ENCODE measurements around the gene CHSY3. TPM values are rescaled to one million over a fixed set of nuclear protein-coding genes. Genes with fewer than 3 reads are reported as not detected.

Gene CHSY3
- polyA plus RNA-seq, 4 donors, result 0.33 to 2.0 TPM; not detected in 2

DNA sequence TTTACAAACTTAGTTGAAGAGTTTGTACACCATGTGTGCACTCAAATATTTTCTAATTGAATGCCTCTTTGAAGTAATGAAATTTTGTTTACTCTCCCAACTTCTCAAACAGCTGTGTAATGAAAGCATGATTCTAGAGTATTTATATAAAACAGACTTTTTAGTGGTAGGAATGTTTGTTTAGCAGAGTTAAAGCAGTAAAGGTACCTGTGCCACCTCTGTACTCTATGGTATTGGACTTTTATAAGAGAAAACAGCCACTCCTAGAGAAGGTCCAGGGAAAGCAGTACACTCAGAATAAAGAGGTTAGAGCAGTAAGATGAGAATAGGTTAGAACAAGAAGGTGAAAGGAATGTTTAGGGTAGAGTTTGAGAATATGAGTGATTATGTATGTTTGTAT lies 163.1 kb downstream of the CHSY3 start:
- H3K9me3 ChIP-seq (ENCODE audit: control insufficient read depth in 2 of 2, insufficient read depth in 1 of 2, low read depth in 1 of 2, low read length in 1 of 2), result no peaks in the 10 kb centered on the region
- H3K4me1 ChIP-seq (ENCODE audit: control insufficient read depth in 3 of 3, insufficient read depth in 2 of 3, low read depth in 1 of 3, low read length in 2 of 3), result no peaks in the 10 kb centered on the region
- H3K36me3 ChIP-seq (ENCODE audit: control insufficient read depth in 3 of 3, insufficient read depth in 2 of 3, low read depth in 1 of 3, low read length in 3 of 3), result no peaks in the 10 kb centered on the region
- no peaks in the 10 kb centered on the region for H3K27me3 ChIP-seq (ENCODE audit: control insufficient read depth in 3 of 3, insufficient read depth in 3 of 3, low read length in 3 of 3)
- no peak overlapping the region for H3K4me3 ChIP-seq (ENCODE audit: low read depth in 1 of 3, low read length in 3 of 3)
- no peak overlapping the region for H3K27ac ChIP-seq (ENCODE audit: low read depth in 1 of 3, low read length in 2 of 3)
- DNase-seq (no peak), FAIRE-seq (no peak)

- no peak for DNase-seq
- Histone ChIP-seq H3K27me3 (ENCODE audit: control insufficient read depth in 3 of 3, insufficient read depth in 3 of 3, low read length in 3 of 3) (no peaks in the 10 kb centered on the region), H3K27ac (ENCODE audit: low read depth in 1 of 3, low read length in 2 of 3) (no peak overlapping the region), H3K4me3 (ENCODE audit: low read depth in 1 of 3, low read length in 3 of 3) (no peak overlapping the region), H3K36me3 (ENCODE audit: control insufficient read depth in 3 of 3, insufficient read depth in 2 of 3, low read depth in 1 of 3, low read length in 3 of 3) (no peaks in the 10 kb centered on the region), H3K4me1 (ENCODE audit: control insufficient read depth in 3 of 3, insufficient read depth in 2 of 3, low read depth in 1 of 3, low read length in 2 of 3) (no peaks in the 10 kb centered on the region), H3K9me3 (ENCODE audit: control insufficient read depth in 2 of 2, insufficient read depth in 1 of 2, low read depth in 1 of 2, low read length in 1 of 2) (no peaks in the 10 kb centered on the region)
- 69 to 84% (median 71%) methylated on average over 1 of the region's 1 CpG for WGBS, 3 donors
- FAIRE-seq, result no peak
Measured at GRCh38 chr5:130068101-130068500, 163.8 kb downstream of the CHSY3 start.

DNA sequence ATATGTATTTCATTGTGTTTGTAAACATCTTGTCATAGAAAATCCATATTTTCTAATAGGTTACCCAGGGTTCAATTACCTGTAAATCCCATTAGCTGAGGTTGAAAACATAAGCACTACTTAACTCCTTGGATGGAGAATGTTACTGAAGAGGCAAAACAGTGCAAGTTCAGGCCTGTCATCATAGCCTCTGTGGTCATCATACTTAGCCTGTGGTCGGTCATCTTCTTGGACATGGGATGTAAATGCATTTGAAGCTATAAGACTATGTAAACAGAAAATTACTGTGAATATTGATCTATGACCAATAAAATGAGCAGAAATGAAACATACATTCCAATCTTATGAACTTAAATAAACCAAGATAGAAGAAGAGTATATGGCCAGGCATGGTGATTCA lies 164.7 kb downstream of the CHSY3 start:
- WGBS, 3 donors, result 69 to 83% (median 79%) methylated on average over 1 of the region's 1 CpG
- no peak for DNase-seq
- FAIRE-seq, result no peak
- Histone ChIP-seq H3K27me3 (ENCODE audit: control insufficient read depth in 3 of 3, insufficient read depth in 3 of 3, low read length in 3 of 3) (no peaks in the 10 kb centered on the region), H3K4me1 (ENCODE audit: control insufficient read depth in 3 of 3, insufficient read depth in 2 of 3, low read depth in 1 of 3, low read length in 2 of 3) (no peaks in the 10 kb centered on the region), H3K9me3 (ENCODE audit: control insufficient read depth in 2 of 2, insufficient read depth in 1 of 2, low read depth in 1 of 2, low read length in 1 of 2) (no peaks in the 10 kb centered on the region), H3K27ac (ENCODE audit: low read depth in 1 of 3, low read length in 2 of 3) (no peak overlapping the region), H3K4me3 (ENCODE audit: low read depth in 1 of 3, low read length in 3 of 3) (no peak overlapping the region), H3K36me3 (ENCODE audit: control insufficient read depth in 3 of 3, insufficient read depth in 2 of 3, low read depth in 1 of 3, low read length in 3 of 3) (no peaks in the 10 kb centered on the region)

DNA sequence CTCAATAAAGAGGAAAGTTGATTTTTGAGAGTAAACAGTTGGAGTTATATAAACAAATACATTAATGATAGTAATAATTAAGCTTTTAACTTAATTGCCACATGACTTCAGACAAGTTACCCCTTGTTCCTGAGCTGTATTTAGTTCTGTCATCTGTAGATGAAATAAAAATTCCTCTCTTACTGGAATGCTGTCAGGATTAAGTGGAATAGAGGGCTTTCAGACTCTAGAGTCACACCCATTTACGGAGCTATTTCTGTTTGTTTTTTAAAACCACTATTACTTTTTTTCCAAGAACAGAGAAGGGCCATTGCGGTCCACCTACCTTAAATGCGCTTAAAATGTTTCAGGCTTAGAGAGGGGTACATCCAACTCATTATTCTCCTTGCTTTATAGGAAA lies 170.6 kb downstream of the CHSY3 start:
- no peak overlapping the region for H3K27ac ChIP-seq (ENCODE audit: low read depth in 1 of 3, low read length in 2 of 3)
- 65 to 75% (median 74%) methylated on average over 3 of the region's 3 CpGs for WGBS, 3 donors
- no peaks in the 10 kb centered on the region for H3K4me1 ChIP-seq (ENCODE audit: control insufficient read depth in 3 of 3, insufficient read depth in 2 of 3, low read depth in 1 of 3, low read length in 2 of 3)
- no peaks in the 10 kb centered on the region for H3K27me3 ChIP-seq (ENCODE audit: control insufficient read depth in 3 of 3, insufficient read depth in 3 of 3, low read length in 3 of 3)
- H3K4me3 ChIP-seq (ENCODE audit: low read depth in 1 of 3, low read length in 3 of 3), result no peak overlapping the region
- no peak for DNase-seq
- H3K36me3 ChIP-seq (ENCODE audit: control insufficient read depth in 3 of 3, insufficient read depth in 2 of 3, low read depth in 1 of 3, low read length in 3 of 3), result no peaks in the 10 kb centered on the region
- no peak for FAIRE-seq
- no peaks in the 10 kb centered on the region for H3K9me3 ChIP-seq (ENCODE audit: control insufficient read depth in 2 of 2, insufficient read depth in 1 of 2, low read depth in 1 of 2, low read length in 1 of 2)

GRCh38 chr5:130077007-130077406 lies 172.7 kb downstream of the CHSY3 start:
- FAIRE-seq (no peak), DNase-seq (no peak)
- Histone ChIP-seq H3K36me3 (ENCODE audit: control insufficient read depth in 3 of 3, insufficient read depth in 2 of 3, low read depth in 1 of 3, low read length in 3 of 3) (no peaks in the 10 kb centered on the region), H3K27me3 (ENCODE audit: control insufficient read depth in 3 of 3, insufficient read depth in 3 of 3, low read length in 3 of 3) (no peaks in the 10 kb centered on the region), H3K9me3 (ENCODE audit: control insufficient read depth in 2 of 2, insufficient read depth in 1 of 2, low read depth in 1 of 2, low read length in 1 of 2) (no peaks in the 10 kb centered on the region), H3K27ac (ENCODE audit: low read depth in 1 of 3, low read length in 2 of 3) (no peak overlapping the region), H3K4me3 (ENCODE audit: low read depth in 1 of 3, low read length in 3 of 3) (no peak overlapping the region), H3K4me1 (ENCODE audit: control insufficient read depth in 3 of 3, insufficient read depth in 2 of 3, low read depth in 1 of 3, low read length in 2 of 3) (no peaks in the 10 kb centered on the region)
- 76 to 90% (median 77%) methylated on average over 2 of the region's 2 CpGs for WGBS, 3 donors

GRCh38 chr5:130078661-130079060 lies 174.4 kb downstream of the CHSY3 start:
- Histone ChIP-seq H3K4me1 (ENCODE audit: control insufficient read depth in 3 of 3, insufficient read depth in 2 of 3, low read depth in 1 of 3, low read length in 2 of 3) (no peaks in the 10 kb centered on the region), H3K27me3 (ENCODE audit: control insufficient read depth in 3 of 3, insufficient read depth in 3 of 3, low read length in 3 of 3) (no peaks in the 10 kb centered on the region), H3K36me3 (ENCODE audit: control insufficient read depth in 3 of 3, insufficient read depth in 2 of 3, low read depth in 1 of 3, low read length in 3 of 3) (no peaks in the 10 kb centered on the region), H3K9me3 (ENCODE audit: control insufficient read depth in 2 of 2, insufficient read depth in 1 of 2, low read depth in 1 of 2, low read length in 1 of 2) (no peaks in the 10 kb centered on the region), H3K27ac (ENCODE audit: low read depth in 1 of 3, low read length in 2 of 3) (no peak overlapping the region), H3K4me3 (ENCODE audit: low read depth in 1 of 3, low read length in 3 of 3) (no peak overlapping the region)
- DNase-seq (no peak), FAIRE-seq (no peak)
- 59 to 82% (median 82%) methylated on average over 3 of the region's 3 CpGs for WGBS, 3 donors

GRCh38 chr5:130090569-130091270 lies 186.5 kb downstream of the CHSY3 start:
- no peak overlapping the region for H3K4me3 ChIP-seq (ENCODE audit: low read depth in 1 of 3, low read length in 3 of 3)
- H3K27me3 ChIP-seq (ENCODE audit: control insufficient read depth in 3 of 3, insufficient read depth in 3 of 3, low read length in 3 of 3), result no peaks in the 10 kb centered on the region
- no peak overlapping the region for H3K27ac ChIP-seq (ENCODE audit: low read depth in 1 of 3, low read length in 2 of 3)
- peaks cover 0 to 4% of the 10 kb centered on the region in 2 donors for H3K9me3 ChIP-seq (ENCODE audit: control insufficient read depth in 2 of 2, insufficient read depth in 1 of 2, low read depth in 1 of 2, low read length in 1 of 2)
- no peaks in the 10 kb centered on the region for H3K4me1 ChIP-seq (ENCODE audit: control insufficient read depth in 3 of 3, insufficient read depth in 2 of 3, low read depth in 1 of 3, low read length in 2 of 3)
- DNase-seq (no peak), FAIRE-seq (no peak)
- H3K36me3 ChIP-seq (ENCODE audit: control insufficient read depth in 3 of 3, insufficient read depth in 2 of 3, low read depth in 1 of 3, low read length in 3 of 3), result no peaks in the 10 kb centered on the region
- WGBS, 3 donors, result 59 to 71% (median 68%) methylated on average over 8 of the region's 8 CpGs

GRCh38 chr5:130092991-130093390 lies 188.7 kb downstream of the CHSY3 start:
- no peak for FAIRE-seq
- Histone ChIP-seq H3K4me3 (ENCODE audit: low read depth in 1 of 3, low read length in 3 of 3) (no peak overlapping the region), H3K4me1 (ENCODE audit: control insufficient read depth in 3 of 3, insufficient read depth in 2 of 3, low read depth in 1 of 3, low read length in 2 of 3) (no peaks in the 10 kb centered on the region), H3K27me3 (ENCODE audit: control insufficient read depth in 3 of 3, insufficient read depth in 3 of 3, low read length in 3 of 3) (no peaks in the 10 kb centered on the region), H3K27ac (ENCODE audit: low read depth in 1 of 3, low read length in 2 of 3) (no peak overlapping the region), H3K9me3 (ENCODE audit: control insufficient read depth in 2 of 2, insufficient read depth in 1 of 2, low read depth in 1 of 2, low read length in 1 of 2) (peaks cover 0 to 4% of the 10 kb centered on the region in 2 donors), H3K36me3 (ENCODE audit: control insufficient read depth in 3 of 3, insufficient read depth in 2 of 3, low read depth in 1 of 3, low read length in 3 of 3) (no peaks in the 10 kb centered on the region)
- no peak for DNase-seq

DNA sequence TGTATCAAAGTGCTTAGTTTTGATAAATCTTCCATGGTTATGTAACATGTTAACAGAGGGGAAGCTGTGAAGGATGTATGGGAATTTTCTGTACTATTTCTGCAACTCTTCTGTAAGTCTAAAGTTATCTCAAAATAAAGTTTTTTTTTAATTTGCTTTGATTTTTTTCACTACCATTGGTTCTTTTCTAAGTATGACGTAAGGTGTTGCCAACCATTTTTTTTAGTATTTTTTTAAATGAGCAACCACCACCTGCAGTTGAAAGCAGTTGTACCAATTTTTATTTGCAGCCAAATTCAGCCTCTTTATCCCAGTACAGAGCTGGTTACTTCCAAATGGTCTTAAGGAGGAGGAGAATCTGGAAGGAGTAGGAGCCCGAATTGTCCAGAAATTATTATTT lies 192.2 kb downstream of the CHSY3 start:
- no peak overlapping the region for H3K27ac ChIP-seq (ENCODE audit: low read depth in 1 of 3, low read length in 2 of 3)
- no peaks in the 10 kb centered on the region for H3K27me3 ChIP-seq (ENCODE audit: control insufficient read depth in 3 of 3, insufficient read depth in 3 of 3, low read length in 3 of 3)
- no peaks in the 10 kb centered on the region for H3K36me3 ChIP-seq (ENCODE audit: control insufficient read depth in 3 of 3, insufficient read depth in 2 of 3, low read depth in 1 of 3, low read length in 3 of 3)
- FAIRE-seq (no peak), DNase-seq (no peak)
- peaks cover 0 to 4% of the 10 kb centered on the region in 2 donors for H3K9me3 ChIP-seq (ENCODE audit: control insufficient read depth in 2 of 2, insufficient read depth in 1 of 2, low read depth in 1 of 2, low read length in 1 of 2)
- 89 to 96% (median 91%) methylated on average over 2 of the region's 2 CpGs for WGBS, 3 donors
- no peaks in the 10 kb centered on the region for H3K4me1 ChIP-seq (ENCODE audit: control insufficient read depth in 3 of 3, insufficient read depth in 2 of 3, low read depth in 1 of 3, low read length in 2 of 3)
- H3K4me3 ChIP-seq (ENCODE audit: low read depth in 1 of 3, low read length in 3 of 3), result no peak overlapping the region

Data from small intestine (tissue), 7 donors.